HG02798 (cell line): Measurements from ENCODE around the gene SSBP3.

Source experiments
- ATAC-seq: cut with Tn5 transposase; IDR thresholded peaks from one replicate; pipeline ENCODE4 v1.9.1; 2021; ENCODE audit warnings: mild to moderate bottlenecking; ENCODE audit not compliant: unreplicated experiment, poor library complexity

Gene SSBP3

DNA sequence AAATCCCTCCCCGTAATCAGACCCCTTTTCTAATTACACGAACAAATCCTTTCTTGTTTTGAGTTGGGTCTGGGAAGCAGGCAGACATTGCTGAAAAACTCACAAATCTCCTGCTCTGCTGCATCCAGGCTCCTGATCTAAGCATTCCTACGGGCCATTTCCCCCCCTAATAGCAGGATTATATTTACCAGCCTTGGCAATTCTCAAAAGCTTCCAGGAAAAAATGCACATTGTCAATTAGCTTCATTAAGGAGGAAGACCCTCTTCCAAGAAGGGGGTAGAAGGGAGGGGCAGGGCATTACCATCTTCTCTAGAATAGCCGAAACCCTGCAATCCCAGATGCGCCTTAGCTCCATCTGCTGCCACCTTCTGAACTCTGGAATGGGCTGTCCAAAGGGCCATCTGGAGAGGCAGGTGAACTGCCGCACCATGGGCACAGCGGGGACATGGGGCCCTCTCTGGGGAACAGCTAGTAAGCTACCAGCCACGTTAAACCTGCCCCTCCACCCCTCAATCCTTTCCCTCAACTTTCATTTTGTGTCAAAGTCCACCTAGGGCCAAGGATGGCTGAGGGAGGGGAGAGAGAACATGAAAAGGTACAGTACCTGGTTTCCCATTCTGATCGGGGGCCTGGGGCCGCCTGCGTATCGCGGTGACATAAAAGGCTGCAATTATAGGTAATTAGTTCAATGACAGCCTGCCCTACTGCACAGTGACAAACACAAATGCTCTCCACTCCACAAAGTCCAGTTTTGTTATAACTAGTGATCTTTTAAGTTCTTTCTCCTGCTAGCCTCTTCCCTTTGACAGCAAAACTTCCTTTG is 149.5 kb downstream of the SSBP3 start:
- no peak for ATAC-seq

DNA sequence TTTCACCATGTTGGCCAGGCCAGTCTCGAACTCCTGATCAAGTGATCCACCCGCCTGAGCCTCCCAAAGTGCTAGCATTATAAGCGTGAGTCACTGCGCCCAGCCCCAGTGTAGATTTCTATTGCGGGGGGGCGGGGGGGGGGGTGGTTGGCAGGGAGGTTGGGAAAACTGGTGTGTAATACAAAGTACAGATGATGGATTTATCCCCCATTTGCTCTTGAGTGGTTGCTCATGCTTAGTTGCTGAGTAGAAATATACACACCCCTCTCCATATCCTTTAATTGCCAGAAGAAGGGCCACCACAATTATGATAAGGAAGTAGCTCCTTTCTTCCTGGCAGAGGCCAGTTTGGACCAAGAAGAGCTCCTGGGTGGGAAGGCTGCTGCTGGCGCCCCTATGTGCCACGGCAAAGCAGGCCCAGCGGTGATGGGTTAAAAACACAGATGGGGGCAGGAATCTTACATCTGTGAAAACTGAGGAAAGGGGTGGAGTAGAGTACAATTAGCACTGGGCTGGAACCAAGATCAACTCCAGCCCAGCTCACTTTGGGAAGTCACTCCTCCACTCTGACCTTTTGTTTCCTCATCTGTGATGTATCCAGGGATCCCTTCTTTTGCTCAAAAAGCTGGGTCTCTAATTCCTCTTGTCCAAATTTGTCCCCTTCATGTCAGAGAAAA is 151.0 kb downstream of the SSBP3 start:
- ATAC-seq = no peak

DNA sequence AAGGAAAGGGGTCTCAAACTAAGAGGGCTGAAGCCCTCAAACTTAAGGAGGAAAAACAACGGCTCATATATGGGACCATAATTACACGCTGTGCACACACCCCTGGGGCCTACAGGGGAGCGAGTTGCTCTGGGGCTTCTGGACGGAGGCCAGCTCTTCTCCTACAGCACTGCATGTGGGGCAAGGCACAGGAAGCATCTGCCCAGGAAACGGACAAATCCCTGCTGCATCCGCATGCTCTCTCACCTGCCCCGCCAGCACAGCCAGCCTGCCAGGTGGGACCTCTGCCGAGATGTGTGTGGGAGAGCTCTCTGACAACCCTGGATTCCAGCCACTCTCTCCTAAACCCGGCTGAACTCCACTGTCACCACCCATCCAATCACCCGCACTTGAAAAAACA is 152.1 kb downstream of the SSBP3 start:
- ATAC-seq = no peak

DNA sequence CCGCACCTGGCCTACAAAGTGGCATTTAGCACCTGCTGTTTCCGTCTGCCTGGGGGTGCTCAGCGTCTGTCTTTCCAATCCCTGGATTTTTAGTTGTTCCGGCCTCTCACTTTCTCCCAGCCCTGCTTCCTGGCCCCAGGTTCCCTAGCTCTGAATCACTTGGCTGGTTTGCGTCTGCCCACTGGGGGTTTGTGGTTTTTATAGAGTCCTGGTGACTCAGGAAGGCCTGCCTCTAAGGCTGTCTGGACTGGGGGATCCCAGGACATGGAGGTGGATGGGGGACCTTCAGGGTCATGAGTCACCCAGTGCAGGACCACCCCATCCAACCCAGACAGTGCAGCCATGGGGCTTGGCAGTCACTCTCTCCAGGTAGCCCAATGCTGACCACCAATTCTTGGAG is 152.7 kb downstream of the SSBP3 start:
- ATAC-seq = no peak

DNA sequence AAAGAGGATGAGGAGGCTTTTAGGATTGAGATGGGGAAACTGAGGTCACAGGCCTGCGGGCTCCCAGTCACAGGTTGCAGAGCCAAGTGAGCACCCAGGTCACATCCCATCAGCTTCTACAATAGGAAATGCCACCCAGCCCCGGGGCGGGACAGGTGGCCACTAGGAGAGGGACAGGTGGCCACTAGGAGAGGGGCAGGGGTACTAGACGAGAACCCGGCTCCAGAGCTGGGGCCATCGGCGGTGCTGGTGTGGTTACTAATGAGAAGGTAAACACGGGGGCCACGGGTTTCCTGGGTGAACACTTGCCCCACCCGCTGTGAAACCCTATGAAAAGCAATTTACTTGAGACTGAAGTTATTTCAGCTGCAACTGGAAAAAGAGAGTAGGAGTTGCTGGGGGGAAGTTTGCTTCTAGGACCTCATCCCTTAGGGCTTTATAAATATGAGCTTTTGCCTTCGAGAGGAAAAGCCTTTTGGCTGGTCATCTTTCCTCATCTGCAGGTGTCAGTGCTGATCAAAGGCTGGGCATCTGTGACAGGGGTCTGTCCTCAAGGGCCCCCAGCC is 153.7 kb downstream of the SSBP3 start:
- no peak for ATAC-seq

DNA sequence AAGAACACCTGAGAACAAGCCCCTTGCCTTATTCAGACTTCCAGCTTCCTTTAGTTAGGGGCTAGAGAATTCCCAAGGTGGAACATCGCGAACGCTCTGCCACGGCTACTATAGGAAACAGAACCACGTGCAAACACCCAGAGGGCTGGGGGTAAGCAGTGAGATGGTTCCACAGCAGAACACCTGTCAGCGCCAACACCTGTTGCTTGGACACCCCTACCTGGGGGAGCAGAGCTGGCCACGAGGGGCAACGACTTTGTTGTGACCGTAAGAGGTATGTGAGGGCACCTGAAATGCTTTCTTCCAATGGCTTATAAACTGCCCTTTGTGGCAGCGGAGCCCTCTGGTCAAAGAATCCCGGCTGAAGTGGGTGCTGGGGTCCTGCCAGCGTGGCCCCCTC is 155.5 kb downstream of the SSBP3 start:
- ATAC-seq = no peak

DNA sequence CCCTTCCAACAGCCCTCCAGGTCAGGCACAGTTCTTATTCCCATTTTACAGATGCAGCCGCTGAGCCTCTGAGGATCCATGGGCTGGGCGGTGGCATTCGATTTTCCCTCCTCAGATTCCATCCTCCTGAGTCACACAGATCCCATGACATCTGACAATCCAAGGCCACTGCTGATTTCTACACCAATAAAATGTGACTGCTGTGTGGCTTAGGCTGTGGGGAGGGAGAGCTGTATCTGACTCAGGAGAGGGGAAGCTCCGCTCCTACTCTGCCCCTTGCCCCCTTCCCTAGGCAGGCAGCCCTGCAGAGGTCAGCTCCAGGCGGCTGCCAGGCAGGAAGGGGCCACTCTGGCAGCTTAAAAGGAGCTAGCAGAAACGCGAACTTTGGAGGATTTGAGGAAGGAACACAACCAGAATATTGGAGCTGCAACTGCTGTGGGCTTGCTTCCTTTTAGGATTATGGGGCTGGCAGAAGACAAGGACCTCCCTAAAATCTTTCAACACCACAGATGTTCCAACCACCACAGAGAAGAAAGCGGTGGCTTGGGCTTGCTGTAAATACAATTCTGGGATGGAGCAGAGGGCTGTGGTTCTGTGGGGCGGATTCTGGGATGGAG is 156.3 kb downstream of the SSBP3 start:
- ATAC-seq = no peak

DNA sequence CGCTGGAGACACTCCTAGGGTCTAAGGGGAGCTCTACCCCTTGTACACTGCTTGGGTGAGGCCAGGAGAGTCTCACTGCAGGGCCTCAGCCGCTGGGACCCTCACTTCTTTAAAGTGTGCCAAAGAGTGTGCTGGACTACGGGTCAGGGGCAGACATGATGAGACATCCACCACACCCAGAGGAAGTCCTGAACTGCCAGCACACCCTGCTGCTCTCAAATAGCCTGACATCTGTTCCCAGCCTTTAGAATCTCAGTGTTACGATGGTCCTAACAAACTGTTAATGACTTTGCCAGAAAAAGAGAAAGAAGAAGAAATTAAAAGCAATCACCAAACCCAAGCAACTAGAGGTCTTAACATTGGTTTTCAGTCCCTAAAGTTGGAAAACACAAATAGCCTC is 157.2 kb downstream of the SSBP3 start:
- ATAC-seq = no peak

DNA sequence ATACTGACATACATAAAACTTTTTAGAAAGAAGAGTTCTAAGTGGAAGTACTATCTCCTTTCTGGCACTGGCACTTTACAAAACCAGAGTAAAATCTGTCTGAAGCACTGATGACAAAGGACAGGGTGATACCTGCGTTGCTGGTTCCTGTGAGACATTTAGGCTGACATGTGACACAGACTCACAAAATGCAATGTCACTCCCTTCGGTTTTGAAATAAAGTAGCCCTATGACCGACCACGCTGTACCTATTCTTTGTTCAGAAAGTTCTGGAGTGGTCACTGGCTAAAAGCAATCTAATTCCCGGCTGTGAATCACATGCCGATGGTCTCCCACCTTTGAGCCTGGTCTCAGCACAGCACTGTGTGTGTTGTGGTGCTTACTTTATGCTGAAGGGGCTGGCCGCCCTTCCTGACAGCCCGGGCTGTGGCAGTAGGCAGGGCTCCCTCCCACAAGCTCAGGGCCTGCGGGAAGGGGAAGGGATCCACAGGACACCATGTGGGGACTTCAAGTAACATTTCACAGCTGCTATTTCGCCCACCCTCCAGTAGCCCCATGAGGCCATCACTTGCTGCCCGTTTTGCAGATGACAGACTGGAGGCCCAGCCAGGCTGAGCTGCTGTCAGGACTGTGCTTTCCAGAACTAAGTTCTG is 158.2 kb downstream of the SSBP3 start:
- ATAC-seq = no peak

DNA sequence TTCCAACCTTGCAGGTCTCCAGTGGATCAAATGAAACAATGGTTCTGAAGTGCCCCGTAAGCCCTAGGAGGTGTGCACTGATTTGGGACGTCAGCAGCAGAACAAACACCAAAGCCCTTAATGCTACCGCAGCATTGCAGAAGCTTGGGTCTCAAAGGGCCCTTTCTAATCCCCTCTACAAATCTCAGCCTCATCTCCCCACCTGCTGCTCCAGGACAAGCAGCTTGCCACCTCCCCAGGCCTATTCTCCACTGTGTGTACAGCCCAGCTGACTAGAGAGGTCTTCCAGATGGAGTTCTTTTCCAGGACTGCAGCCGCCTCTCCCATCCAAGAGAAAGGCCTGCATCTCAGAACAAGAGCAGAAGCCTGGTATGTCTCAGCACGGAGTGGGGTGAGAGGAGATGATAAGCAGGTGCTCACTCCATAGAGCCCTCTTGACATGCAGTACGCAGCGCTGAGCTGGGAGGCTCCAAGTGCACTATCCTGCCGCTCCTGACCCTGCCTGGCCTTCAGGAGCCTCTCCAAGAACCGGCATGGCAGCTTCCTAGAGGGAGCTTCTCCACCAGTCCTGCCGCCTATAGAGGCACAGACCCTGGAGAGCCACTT is 160.0 kb downstream of the SSBP3 start:
- no peak for ATAC-seq

DNA sequence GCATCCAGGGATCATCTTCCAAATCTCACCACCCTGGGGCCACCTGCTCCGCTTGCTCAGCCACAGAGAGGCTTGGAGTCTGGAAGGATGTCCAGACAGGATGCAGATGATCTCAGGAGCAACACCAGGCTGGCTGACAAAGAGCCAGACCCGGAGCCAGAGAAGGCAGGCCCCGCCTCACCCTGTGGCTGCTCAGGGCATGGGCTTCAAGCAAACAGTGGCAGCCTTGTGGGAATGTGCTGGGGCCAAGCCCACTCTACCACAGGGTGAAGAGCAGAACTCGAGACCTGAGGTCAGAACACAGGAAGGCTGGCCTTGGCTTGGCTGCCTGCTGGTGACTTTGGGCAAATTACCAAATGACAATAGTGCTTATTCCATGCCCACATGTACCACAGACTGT is 160.7 kb downstream of the SSBP3 start:
- ATAC-seq = no peak

DNA sequence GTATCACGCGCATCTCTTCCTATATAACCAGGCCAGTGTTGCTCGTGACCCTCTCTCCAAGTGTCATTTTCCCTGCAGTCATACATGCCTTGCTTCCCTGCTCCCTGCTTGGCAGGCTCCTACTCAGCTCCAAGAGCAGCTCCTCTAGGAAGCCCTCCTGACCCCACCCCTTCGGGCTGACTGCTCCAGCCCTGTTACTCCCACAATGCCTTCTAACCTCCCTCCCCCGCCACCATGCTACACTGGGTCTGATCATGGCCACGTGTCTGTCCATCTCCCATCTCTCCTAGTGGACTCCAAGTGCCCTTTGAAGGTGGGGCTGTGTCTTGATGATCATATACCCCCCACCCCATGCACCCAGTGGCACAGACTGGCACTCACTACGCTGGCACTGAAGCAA is 161.5 kb downstream of the SSBP3 start:
- ATAC-seq = no peak

DNA sequence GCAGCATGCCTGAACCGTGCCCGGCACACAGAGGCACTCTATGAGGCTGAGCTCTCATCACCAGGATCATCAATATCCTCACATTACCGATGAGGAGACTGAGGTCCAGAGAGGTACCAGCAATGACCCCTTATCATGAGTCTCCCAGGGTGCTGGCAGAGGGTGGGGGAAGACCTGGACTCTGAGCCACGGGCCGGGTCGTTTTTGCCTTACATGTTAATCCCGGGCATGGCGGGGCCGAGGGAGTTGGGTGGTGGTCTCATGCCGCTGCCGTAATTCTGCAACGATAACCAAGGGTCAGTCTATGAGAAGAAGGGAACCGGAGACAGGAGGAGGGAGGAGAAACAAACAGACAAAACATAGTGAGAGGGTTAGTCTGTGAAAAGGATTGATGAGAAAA is 163.2 kb downstream of the SSBP3 start:
- no peak for ATAC-seq

DNA sequence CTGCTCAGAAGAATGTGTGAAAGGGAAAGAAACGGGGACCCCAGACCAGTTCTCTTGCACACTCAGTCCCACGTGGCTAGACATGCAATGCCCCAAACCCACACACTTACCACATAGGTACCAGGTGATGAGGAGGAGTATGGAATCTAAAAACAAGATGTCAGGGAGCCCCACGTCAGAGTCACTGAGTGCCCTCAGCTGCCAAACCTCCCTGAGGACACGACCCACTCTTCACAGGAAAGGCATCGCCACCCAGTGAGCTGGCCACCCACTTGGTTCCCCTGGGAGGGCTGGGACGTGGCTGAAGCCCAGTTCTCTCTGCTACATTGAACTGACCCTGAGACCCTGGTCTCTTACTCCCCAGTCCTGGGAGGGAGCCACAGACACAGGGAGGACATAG is 164.8 kb downstream of the SSBP3 start:
- no peak for ATAC-seq

DNA sequence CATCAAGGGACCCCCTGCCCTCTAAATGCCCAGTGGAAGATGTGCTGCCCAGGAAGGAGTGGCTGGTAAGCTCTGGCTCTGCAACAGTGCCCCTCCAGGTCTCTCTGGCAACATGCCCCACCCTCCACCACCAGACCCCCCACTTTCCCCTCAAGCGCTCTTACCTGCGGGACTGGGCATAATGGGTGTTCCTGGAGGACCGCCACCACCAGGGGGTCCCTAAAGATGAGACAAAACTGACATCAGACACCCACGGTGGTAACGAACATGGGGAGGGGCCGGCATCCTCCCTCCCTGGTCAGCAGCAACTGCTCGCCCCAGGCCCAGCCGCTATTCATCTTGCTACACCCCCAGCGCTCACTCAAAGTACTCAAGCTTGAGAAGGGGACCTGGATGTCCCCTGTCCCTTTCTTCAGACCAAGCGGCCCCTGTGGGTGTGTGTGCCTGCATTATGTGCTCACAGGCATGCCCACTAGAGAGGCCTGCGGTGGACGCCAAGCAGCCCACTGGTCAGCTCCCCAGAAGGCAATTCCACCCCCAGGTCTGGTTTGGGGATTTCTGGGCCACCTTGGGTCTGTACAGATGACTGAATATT is 165.4 kb downstream of the SSBP3 start:
- no peak for ATAC-seq

DNA sequence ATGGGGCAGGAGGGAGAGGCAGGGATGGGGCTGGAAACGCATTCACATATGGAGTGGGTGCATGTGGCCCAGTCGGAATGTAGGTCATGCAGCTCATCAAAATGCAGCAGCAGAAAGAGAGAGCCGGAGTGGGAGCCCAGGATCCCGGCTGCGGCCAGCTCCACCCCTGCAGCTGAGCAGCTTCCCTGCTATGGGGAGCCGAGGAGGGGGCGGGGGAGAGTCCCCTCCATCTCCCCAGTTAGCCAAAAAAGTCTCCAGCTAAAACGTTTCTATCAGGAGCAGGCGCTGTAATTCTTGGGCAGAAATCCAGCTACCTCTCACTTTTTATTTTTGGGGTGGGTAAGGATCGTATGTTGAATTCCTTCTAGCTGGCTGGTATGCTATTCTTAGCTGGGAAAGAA is 166.6 kb downstream of the SSBP3 start:
- no peak for ATAC-seq

DNA sequence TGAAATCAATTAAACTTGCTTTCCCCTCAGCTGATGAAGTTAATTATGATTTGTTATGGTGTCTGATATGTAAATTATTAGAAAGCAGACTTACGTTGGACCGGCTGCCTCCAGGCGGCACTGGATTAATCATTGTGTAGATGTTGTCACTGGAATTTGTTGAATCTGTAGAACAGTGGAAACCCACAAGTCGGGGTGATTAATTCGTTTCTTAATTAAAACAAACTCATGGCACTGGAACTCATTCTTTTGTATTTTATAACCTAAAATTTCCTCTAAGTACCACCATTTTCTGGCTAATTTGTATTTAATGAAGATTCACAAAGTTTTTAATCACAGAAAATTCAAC is 167.2 kb downstream of the SSBP3 start:
- no peak for ATAC-seq

DNA sequence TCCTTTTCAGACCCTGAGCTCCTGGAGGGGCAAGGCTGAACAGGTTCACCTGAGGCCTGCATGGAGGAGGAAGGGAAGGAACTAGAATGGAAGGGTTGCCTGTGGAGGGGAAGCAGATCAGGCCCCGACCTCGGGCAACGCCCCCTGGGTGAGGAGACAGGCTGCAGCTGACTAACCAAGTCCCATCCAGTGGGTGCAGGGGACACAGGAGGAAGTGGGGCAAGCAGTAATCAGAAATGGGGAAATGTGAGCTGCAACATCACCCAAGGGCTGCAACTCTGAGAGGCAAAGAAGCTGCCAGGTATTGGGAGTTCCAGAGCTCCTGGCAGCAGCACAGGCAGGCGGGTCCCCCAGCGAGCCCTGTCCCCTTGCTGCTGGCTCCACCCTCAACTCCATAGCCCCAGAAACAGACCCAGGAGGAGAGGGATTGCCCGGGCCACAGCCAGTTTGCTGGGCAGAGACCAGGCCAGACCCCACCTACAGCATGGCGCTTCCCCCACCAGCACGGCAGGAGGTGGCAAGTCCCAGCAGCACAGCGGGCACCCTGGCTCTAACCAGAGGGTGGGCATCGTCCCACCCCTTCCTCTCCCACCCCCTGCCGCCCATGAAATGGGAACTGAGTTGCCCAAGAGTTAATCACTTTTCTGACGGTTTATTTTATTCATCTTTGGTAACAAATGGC is 167.7 kb downstream of the SSBP3 start:
- ATAC-seq = no peak

DNA sequence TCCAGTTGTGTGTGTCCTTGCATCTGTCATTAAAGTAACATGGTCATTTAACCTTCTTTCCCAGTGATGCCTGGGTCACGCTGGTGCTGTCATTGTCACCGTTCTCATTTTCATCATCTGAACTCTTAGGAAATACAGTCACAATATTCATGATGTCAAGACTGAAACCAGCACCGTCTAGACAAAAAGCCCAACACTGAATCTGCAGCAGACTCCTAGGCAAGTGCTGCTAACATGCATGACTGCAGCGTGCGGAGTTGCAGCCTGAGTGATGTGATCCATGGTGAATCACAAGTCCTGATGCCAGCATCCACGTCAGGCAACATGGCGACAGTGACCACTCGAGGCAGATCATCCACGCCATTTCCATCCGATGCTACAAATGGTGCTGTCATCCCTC is 168.6 kb downstream of the SSBP3 start:
- no peak for ATAC-seq

DNA sequence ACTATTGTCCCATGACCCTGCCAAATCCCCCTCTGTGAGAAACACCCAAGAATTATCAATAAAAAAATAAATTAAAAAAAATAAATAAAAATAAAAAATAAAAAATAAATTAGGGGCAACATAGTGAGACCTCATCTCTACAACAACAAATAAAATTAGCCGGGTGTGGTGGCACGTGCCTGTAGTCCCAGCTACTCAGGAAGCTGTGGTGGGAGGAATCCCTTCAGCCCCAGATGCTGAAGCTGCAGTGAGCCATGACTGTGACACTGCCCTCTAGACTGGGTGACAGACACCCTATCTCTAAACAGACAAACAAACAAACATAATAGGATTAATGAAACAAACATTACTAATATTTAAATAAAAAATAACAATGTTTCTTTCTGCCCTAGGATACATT is 171.9 kb downstream of the SSBP3 start:
- ATAC-seq = no peak
